Breast epithelium (tissue), 3 donors: ENCODE results near the gene DCTN2.

Experiments used
- POLR2A ChIP-seq: fragments of 450-650 bp; IDR thresholded peaks from one replicate; pipeline ENCODE4 v1.6.1; 2016; ENCODE audit warnings: antibody characterized with exemption, mild to moderate bottlenecking, moderate library complexity
- POLR2AphosphoS5 ChIP-seq, 3 donors: sonication (generic); formaldehyde crosslinking; IDR thresholded peaks; one replicate each; pipeline ENCODE4 v1.6.1; 2017; ENCODE audit warnings: antibody characterized with exemption in 3 of 3
- TF ChIP-seq, protein P1 (sequence below), 3 donors: fragments of 450-650 bp; IDR thresholded peaks; one replicate each; pipeline ENCODE4 v1.5.1; 2016 to 2017; ENCODE audit warnings: antibody characterized with exemption in 3 of 3, mild to moderate bottlenecking in 3 of 3, moderate library complexity in 3 of 3

DNA sequence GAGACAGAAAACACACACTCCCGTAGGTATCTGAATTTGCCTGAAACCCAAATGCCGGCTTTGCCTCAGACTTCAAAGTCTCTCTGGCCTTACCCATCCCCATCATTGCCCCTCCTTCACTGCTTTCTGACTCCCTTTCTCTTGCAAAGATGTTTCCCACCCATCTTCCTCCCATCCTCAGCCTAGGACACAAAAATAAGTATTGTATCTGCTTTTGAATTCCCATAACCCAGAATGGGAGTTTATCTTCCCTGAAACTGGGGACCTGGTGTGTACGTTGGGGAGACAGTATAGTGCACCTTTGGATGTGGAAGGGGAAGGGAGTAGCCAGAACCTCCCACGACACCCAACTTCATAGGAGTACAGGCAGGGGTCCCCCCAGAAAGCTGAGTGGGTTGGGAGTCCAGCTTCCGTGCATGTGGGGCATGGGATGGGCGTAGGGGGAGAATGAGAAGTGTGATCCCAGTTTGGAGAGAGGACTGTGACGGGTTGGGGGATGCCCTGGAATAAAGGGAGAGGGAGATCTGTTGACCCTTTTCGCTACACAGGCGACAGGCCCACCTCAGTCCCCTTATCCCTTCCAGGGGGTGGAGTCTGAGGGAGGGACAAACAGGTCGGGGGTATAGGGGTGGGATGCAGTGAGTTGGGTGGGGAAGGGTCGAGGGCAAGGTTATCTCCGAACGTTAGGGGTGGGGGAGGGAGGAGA lies 2.4 kb upstream of the DCTN2 start:
- TF ChIP-seq POLR2A (no peak), POLR2AphosphoS5 (IDR thresholded peaks at IDR 0.05) (no peak)
- TF ChIP-seq, protein P1, sequence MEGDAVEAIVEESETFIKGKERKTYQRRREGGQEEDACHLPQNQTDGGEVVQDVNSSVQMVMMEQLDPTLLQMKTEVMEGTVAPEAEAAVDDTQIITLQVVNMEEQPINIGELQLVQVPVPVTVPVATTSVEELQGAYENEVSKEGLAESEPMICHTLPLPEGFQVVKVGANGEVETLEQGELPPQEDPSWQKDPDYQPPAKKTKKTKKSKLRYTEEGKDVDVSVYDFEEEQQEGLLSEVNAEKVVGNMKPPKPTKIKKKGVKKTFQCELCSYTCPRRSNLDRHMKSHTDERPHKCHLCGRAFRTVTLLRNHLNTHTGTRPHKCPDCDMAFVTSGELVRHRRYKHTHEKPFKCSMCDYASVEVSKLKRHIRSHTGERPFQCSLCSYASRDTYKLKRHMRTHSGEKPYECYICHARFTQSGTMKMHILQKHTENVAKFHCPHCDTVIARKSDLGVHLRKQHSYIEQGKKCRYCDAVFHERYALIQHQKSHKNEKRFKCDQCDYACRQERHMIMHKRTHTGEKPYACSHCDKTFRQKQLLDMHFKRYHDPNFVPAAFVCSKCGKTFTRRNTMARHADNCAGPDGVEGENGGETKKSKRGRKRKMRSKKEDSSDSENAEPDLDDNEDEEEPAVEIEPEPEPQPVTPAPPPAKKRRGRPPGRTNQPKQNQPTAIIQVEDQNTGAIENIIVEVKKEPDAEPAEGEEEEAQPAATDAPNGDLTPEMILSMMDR (IDR thresholded peaks at IDR 0.05): no peak
